Ovary (tissue), 9 donors: Measurements from ENCODE around the gene MORC2. TPM values are rescaled to one million over a fixed set of nuclear protein-coding genes. Genes with fewer than 3 reads are reported as not detected.
A peak's percentile ranks its signal among the peaks of the same experiment; 100 is the strongest.

Experiments used
- DNase-seq, 5 donors: peaks; one replicate each; pipeline ENCODE4 v3.0.0-alpha.2; 2019 to 2020
- H3K27ac ChIP-seq, 2 donors: fragments of 200-600 bp; one replicate each; pipeline versions ENCODE4 v1.5.1 to v1.8.0; 2019 to 2022
- H3K27me3 ChIP-seq: fragments of 200-600 bp; one replicate; pipeline ENCODE4 v1.8.0; 2022
- H3K36me3 ChIP-seq: fragments of 200-600 bp; sonication (generic); one replicate; pipeline ENCODE4 v1.5.1; 2019
- H3K4me1 ChIP-seq: one replicate; pipeline ENCODE4 v1.8.1; 2013; ENCODE audit warnings: mild to moderate bottlenecking, moderate library complexity; ENCODE audit not compliant: insufficient read depth
- H3K4me3 ChIP-seq: fragments of 200-600 bp; sonication (generic); one replicate; pipeline ENCODE4 v1.5.1; 2017
- H3K9me3 ChIP-seq, 2 donors: fragments of 200-600 bp in 1 of 2; sonication (generic) in 1 of 2; one replicate each; pipeline versions ENCODE4 v1.5.1 to v1.8.1; 2013 to 2019; ENCODE audit warnings: mild to moderate bottlenecking in 1 of 2, moderate library complexity in 1 of 2
- CTCF ChIP-seq, 3 donors: fragments of 450-650 bp in 2 of 3; fragments of 200-600 bp in 1 of 3; IDR thresholded peaks; one replicate each; pipeline versions ENCODE4 v1.5.1 to v1.8.0; 2016 to 2022; ENCODE audit warnings: antibody characterized with exemption in 3 of 3, mild to moderate bottlenecking in 1 of 3
- EP300 ChIP-seq: sonication (generic); formaldehyde crosslinking; IDR thresholded peaks from one replicate; pipeline ENCODE4 v1.6.1; 2017; ENCODE audit warnings: antibody characterized with exemption
- POLR2A ChIP-seq: fragments of 450-650 bp; IDR thresholded peaks from one replicate; pipeline ENCODE4 v1.6.1; 2017; ENCODE audit warnings: antibody characterized with exemption, mild to moderate bottlenecking, moderate library complexity
- WGBS, 3 donors: extraction: QIAGEN DNeasy Blood & Tissue Kit in 1 of 3; methylation state at CpG; one replicate each; pipeline versions ENCODE4 v1.1.5 to v1.1.7; 2013 to 2017; 5-methylcytosine and 5-hydroxymethylcytosine counted together
- intact Hi-C, 4 donors: fragments of 100-400 bp; cut with DNase I; formaldehyde crosslinking; loops; one replicate each; pipeline versions ENCODE4 v1.11.0 to v1.15.1; 2022 to 2023
- polyA plus RNA-seq, 2 donors: library from polyadenylated mRNA; stranded (reverse); fragments of 200-250 nt in 1 of 2; fragments of 350-450 nt in 1 of 2; fragmentation: Illumina TruSeq in 1 of 2; extraction: RNeasy Lipid Tissue Mini Kit (QIAGEN cat#74804) in 1 of 2; gene quantifications; one replicate each; pipeline ENCODE4 v1.2.3, GENCODE V29; 2013 to 2014
- total RNA-seq, 7 donors: library from RNA; depleted of rRNA in 2 of 7; stranded (reverse); fragments of >200 nt in 2 of 7; fragmentation: NEBNext Ultra II Directional in 3 of 7; extraction: Animal tissue kit (Norgen Biotek cat#: 25700) in 3 of 7; gene quantifications; one replicate each; pipeline versions ENCODE4 v1.1.0 to v1.2.4, GENCODE V29; 2016 to 2023
- donor health status: DM: no; HTN: no; CAD: no; lungs with moderate emphysema.
- donor health status: DM: no; HTN: no; CAD: no.
- donor health status: Bipolar disorder and iron deficiency.
- donor health status: DM: yes; HTN: yes; CAD: no.
- donor health status: DM: no; HTN: no; CAD: no.
- donor health status: DM: yes; HTN: yes; CAD: no.

The MORC2 gene
- total and polyA plus RNA-seq, 9 donors, result 13.0 to 30.5 (median 22.1) TPM

DNA sequence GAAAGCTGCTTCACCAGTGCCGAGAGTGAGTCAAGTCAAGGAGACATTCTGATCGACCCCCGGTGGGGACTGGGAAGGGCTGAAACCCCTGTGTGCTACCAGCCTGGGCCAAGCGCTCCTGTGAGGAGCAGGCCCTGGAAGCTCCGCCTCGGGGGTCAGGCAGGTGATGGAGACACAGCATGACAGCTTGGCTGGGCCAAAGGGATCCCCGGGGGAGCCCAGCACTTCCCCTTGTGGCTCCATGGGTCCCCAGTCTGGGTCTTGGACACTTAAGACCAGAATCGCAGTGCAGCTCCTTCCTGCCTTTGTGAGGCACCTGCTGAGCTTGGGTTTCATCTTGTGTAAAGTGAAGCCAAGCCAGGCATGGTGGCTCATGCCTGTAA is 89.2 kb downstream of the MORC2 start:
- no peaks in the 10 kb centered on the region for H3K4me1 ChIP-seq
- intact Hi-C loops, result no loop called here
- H3K9me3 ChIP-seq, result no peaks in the 10 kb centered on the region
- TF ChIP-seq EP300, result no peak
- no peak for TF ChIP-seq CTCF (IDR thresholded peaks at IDR 0.05)
- TF ChIP-seq POLR2A, result no peak
- 66 to 76% (median 72%) methylated on average over 5 to 8 of the region's 8 CpGs for WGBS, 3 donors
- H3K27ac ChIP-seq, result no peak overlapping the region
- H3K27me3 ChIP-seq, result no peaks in the 10 kb centered on the region
- H3K36me3 ChIP-seq, result no peaks in the 10 kb centered on the region
- no peak overlapping the region for H3K4me3 ChIP-seq
- DNase-seq, result no peak

- Histone ChIP-seq H3K4me1 (no peaks in the 10 kb centered on the region), H3K27ac (no peak overlapping the region), H3K4me3 (no peak overlapping the region), H3K9me3 (no peaks in the 10 kb centered on the region), H3K27me3 (no peaks in the 10 kb centered on the region), H3K36me3 (no peaks in the 10 kb centered on the region)
- intact Hi-C loops, result no loop called here
- no peak for TF ChIP-seq EP300
- TF ChIP-seq POLR2A, result no peak
- no peak for TF ChIP-seq CTCF (IDR thresholded peaks at IDR 0.05)
- 66 to 72% (median 71%) methylated on average over 16 of the region's 16 CpGs for WGBS, 3 donors
- DNase-seq, result no peak
Observed at GRCh38 chr22:30878516-30879414, 89.8 kb downstream of the MORC2 start.

GRCh38 chr22:30877662-30878515 is 90.7 kb downstream of the MORC2 start:
- H3K4me3 ChIP-seq, result no peak overlapping the region
- H3K9me3 ChIP-seq, result no peaks in the 10 kb centered on the region
- no peaks in the 10 kb centered on the region for H3K27me3 ChIP-seq
- no peaks in the 10 kb centered on the region for H3K4me1 ChIP-seq
- no peak for TF ChIP-seq POLR2A
- no peak for TF ChIP-seq EP300
- no peak overlapping the region for H3K27ac ChIP-seq
- DNase-seq, result no peak
- 83 to 87% (median 83%) methylated on average over 15 of the region's 15 CpGs for WGBS, 3 donors
- intact Hi-C loops, result no loop called here
- H3K36me3 ChIP-seq, result no peaks in the 10 kb centered on the region

- Histone ChIP-seq H3K27me3 (no peaks in the 10 kb centered on the region), H3K9me3 (no peaks in the 10 kb centered on the region), H3K36me3 (no peaks in the 10 kb centered on the region), H3K27ac (no peak overlapping the region), H3K4me1 (no peaks in the 10 kb centered on the region), H3K4me3 (no peak overlapping the region)
- WGBS, 3 donors, result 22 to 30% (median 28%) methylated on average over 9 of the region's 9 CpGs
- no peak for TF ChIP-seq POLR2A
- TF ChIP-seq CTCF (IDR thresholded peaks at IDR 0.05), result no peak
- no peak for TF ChIP-seq EP300
- DNase-seq, result peak; percentile 34 to 68 (median 44)
- intact Hi-C loops, result no loop called here
Observed at GRCh38 chr22:30876915-30877553, 91.5 kb downstream of the MORC2 start.
